Adipose tissue (tissue), 3 donors: Measurements from ENCODE around the gene ECT2. TPM values are rescaled to one million over a fixed set of nuclear protein-coding genes. Genes with fewer than 3 reads are reported as not detected.
"Not testable (repeated sequence)": the region's sequence is repeated elsewhere in the genome, so short reads cannot be mapped to it uniquely, and the experiment has no call there.

Experiments
- H3K27ac ChIP-seq: one replicate; pipeline ENCODE4 v1.5.1; 2013; ENCODE audit warnings: low read depth, low read length
- WGBS, 3 donors: extraction: QIAGEN DNeasy Blood & Tissue Kit; methylation state at CpG; one replicate each; pipeline ENCODE4 v1.1.7; 2013; 5-methylcytosine and 5-hydroxymethylcytosine counted together
- polyA plus RNA-seq, 3 donors: library from polyadenylated mRNA; stranded (reverse); fragments of 200-250 nt; gene quantifications; one replicate each; pipeline ENCODE4 v1.2.3, GENCODE V29; 2013
- donor health status: healthy with polysubstance abuse.
- donor health status: Bipolar disorder and iron deficiency.
- donor health status: healthy.

Gene ECT2
- polyA plus RNA-seq, 3 donors, result 1.4 to 5.7 (median 3.7) TPM

DNA sequence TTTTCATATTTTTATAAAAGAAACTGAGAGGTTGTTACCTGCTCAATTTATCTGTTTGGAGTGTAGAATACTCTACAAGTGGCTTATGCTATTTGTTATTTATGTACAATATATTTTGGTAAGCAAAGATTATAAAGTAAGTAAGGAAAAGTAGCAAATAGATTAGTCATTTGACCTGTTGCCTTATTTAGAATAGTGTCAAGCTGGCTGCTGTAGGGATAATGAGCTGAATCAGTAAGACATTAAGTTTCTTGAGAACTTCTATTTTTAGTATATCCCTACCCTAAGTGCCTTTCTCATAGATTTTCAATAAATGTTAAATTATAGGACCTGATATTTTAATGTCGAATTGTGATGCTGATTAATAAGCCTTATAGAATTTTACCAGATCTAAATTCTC is 37.2 kb downstream of the ECT2 start:
- H3K27ac ChIP-seq, result no peak overlapping the region
- WGBS, 3 donors, result 96 to 100% (median 98%) methylated on average over 1 of the region's 1 CpG

DNA sequence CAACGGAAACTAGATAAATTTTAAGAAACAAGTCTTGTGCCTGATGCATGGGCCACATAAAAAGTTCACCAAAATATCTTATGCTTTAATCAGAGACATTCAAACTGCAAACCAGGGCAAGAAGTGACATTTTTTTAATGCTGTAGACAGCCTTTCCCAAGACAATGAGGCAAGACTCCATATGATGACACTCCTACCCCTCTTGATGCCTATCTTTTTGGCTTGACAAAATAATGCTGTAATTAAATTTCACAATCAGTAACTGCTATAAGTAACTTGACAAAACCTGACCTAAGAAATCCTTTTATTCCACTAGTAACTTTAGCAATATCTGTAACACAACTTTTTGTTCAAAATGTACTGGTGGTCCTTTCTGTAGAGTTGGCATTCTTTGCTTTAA is 48.7 kb downstream of the ECT2 start:
- WGBS, 3 donors, result 86 to 96% (median 95%) methylated on average over 1 of the region's 1 CpG
- no peak overlapping the region for H3K27ac ChIP-seq

DNA sequence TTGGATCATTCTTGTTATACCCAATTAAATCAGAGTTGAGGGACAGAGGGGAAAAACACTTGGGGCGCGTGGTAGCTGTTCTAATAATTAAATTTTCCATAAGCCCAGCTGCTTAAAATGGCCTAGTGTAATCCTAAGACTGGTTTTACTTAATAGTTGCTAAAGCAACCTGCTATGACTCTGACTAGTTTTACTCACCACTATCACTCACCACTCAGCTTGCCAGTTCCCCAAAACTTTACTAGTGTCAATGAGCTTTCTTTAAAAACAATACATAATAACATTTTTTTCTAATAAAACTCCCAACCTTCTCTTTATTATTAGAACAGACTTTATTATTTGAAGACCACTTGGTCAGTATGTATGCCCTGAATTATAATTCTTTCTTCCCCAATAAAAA is 49.6 kb downstream of the ECT2 start:
- WGBS, 3 donors, result 98 to 100% (median 99%) methylated on average over 2 of the region's 2 CpGs

DNA sequence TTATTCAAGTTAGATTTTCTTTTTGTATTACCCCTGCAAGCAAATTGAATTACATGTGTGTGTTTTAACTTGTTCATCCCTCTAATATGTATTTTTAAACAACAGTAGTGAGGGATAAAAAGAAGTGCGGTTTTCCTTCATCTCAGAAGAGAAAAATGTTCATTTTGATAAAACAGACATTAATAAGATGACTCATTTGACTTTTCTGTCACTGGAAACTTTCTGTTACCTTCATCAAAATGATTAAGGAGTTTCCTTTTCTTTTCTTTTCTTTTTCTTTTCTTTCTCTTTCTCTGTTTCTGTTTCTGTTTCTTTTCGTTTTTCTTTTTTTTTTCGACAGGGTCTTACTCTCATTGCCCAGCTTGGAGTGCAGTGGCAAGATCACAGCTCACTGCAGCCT is 53.0 kb downstream of the ECT2 start:
- no peak overlapping the region for H3K27ac ChIP-seq
- 82 to 84% (median 82%) methylated on average over 3 of the region's 3 CpGs for WGBS, 3 donors

More for the DNA sequence above, 49.6 kb downstream of the ECT2 start:
- H3K27ac ChIP-seq, result no peak overlapping the region

DNA sequence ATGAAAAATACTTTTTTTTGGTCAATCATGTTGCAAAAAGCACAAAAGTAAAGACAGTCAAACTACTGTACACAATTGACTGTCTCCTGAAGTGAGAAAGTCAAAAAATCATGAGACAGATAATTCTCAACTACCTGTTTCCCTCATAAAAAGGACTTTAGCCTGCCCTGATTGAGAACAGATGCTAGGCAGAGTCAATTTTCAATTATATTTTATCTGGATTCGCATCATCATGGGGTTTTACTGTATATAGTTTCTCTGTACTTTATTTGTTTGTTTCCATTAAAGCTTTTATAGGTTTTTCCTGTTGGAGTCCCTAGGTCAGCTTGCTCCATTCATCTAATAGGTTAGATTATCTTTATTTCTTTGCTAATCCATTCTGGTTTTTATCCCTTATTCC is 53.8 kb downstream of the ECT2 start:
- no peak overlapping the region for H3K27ac ChIP-seq
- 92 to 99% (median 93%) methylated on average over 1 of the region's 1 CpG for WGBS, 3 donors

DNA sequence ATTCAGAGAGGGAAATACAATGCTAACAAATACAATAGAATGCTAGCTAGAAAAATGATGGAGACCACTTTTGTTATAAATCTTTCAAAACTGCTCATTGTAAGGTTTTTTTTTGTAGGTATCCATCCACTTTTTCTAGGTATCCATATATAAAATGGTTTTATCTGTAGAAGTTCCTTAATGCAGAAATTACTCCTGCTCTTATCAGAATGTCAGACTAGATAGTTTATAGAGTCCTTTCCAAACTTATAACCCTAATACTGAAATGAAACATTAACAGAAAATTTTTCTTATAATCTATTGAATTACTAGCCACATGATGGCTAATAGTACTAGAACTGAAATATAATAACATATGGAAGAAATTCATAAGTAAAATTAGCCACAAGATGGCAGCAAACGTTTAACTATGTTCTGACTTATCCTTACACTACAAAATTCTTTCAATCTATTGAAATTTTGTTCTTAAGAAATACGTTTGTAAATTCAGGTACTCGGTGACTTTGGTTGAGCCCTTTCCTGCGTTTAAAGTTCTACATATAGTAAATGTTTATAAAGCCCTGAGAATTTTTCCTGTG is 58.5 kb downstream of the ECT2 start:
- 54 to 58% (median 55%) methylated on average over 4 of the region's 4 CpGs for WGBS, 3 donors
- H3K27ac ChIP-seq, result no peak overlapping the region

DNA sequence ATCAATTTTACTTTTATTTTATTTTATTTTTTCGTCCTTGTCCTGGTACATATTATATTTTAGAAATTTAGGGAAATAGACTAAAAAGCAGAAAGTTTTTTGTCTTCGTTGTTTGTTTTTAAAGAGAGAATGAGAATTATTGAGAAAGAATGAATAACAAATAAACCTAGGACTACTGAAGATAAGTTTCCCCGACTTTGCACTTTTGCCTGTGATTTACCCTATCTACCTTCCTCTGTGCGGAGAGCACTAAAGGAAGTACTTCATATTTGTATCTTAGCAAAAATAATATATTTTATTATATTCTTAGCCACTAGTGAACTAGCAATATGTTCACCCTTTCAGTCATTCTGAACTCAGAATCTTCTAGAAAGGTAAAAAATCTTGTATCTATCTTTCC is 60.6 kb downstream of the ECT2 start:
- no peak overlapping the region for H3K27ac ChIP-seq
- WGBS, 3 donors, result 94 to 97% (median 95%) methylated on average over 4 of the region's 4 CpGs

DNA sequence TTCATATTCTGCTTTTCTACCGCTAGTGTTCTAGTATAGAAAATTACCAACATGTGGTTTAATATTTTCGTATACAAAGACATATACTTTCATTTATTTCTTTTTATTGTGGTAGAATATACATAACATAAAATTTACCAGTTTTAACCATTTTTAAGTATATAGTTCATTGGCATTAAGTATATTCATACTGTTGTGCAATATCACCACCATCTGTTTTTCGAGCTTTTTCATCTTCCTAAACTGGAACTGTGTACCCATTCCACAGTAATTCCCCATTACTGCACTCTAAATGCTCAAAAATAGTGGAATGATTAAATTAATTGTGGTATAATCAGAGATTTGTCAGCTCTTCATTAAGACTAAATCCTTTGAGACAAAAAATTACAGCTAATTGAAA is 62.9 kb downstream of the ECT2 start:
- no peak overlapping the region for H3K27ac ChIP-seq
- WGBS, 3 donors, result 95 to 97% (median 97%) methylated on average over 3 of the region's 3 CpGs

DNA sequence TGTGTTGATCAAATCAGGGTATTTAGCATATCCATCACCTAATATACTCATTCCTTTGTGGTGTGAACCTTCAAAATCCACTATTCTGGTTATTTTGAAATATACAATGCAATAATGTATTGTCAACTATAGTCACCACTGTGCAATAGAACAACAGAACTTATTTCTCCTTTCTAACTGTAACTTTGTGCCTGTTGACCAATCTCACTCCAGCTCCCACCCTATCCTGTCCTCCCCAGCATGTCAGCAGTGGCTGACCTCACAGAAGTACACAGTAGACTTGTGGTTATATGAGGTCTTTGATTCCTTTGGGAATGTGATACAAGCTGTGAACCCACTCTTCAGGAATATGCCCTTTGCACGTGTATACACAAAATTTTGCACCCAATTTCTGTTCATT is 64.2 kb downstream of the ECT2 start:
- H3K27ac ChIP-seq, result no peak overlapping the region
- WGBS, 3 donors, result 73 to 86% (median 86%) methylated on average over 1 of the region's 1 CpG

DNA sequence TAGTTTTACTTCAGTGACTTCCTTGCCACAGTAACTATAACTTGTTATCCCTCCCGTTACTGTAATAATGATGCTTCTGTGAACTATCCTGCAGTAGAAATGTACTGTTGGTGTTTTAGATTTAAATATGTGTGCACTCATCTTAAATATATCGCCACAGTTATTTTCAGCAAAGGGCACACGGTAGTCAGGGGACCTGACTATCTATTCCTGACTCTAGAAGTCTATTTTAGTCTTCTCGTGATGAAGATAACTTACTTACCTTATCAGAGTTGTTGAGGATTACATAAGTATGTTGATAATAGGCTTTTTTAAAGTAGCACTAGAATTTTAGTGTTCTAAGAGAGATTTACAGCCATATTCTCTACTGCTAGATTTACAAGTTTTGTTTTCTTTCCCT is 65.3 kb downstream of the ECT2 start:
- no peak overlapping the region for H3K27ac ChIP-seq
- 74 to 92% (median 90%) methylated on average over 4 of the region's 4 CpGs for WGBS, 3 donors

DNA sequence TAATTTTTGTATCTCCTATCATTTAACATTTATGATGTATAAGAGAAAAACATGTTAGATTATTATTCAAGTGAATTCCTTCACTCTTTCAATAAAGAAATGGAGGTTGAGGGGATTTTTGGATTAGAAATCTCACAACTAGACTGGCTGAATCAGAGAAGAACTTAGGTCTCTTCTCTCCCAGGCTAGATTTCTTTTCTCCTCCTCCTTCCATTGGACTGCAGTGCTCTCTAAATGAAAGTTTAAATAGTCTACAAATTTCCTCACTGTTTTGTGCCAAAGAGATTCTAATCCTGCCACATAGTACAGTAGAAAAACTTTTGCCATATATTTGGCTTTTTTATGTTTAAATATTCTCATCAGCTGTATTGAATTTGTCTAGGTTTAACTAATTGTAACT is 65.8 kb downstream of the ECT2 start:
- no peak overlapping the region for H3K27ac ChIP-seq

DNA sequence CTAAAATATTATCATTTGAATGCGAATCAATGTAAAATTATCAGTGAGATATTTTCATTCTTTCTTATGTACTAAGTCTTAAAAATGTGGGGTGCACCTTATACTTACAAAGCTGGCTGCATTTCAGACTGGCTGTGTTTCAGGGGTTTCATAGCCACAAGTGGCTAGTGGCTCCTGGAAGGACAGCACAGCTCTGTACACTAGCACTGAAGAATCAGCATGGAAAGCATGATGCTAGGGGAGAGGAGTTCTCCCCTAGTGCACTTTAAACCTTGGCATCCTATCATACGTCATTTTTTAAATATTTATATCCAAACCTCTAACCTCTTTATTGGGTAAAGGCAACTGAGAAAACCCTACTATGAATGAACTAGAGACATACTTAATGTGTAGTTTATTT is 66.4 kb downstream of the ECT2 start:
- no peak overlapping the region for H3K27ac ChIP-seq
- WGBS, 3 donors, result 89 to 96% (median 93%) methylated on average over 2 of the region's 2 CpGs

DNA sequence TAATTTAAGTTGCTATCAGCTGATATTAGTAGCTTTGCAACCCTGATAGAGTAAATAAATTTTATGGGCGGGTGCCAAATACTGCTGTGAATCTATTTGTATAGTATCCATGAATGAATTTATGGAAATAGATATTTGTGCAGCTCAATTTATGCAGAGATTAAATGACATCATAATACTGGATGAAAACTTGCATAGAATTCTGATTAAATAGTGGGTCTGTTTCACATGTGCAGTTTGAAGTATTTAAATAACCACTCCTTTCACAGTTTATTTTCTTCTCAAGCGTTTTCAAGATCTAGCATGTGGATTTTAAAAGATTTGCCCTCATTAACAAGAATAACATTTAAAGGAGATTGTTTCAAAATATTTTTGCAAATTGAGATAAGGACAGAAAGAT is 70.0 kb downstream of the ECT2 start:
- WGBS, 3 donors, result 46 to 49% (median 48%) methylated on average over 2 of the region's 2 CpGs
- H3K27ac ChIP-seq, result no peak overlapping the region

DNA sequence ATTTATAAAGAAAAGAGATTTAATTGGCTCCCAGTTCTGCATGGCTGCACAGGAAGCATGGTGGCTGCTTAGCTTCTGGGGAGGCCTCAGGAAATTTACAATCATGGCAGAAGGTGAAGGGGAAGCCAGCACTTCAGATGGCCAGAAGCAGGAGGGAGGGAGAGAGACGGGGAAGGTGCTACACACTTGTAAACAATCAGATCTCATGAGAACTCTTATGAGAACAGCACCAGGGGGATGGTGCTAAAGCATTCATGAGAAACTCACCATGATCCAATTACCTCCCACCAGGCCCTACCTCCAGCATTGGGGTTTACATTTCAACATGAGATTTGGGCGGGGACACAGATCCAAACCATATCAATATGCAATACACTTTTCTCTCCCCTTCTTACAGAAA is 73.7 kb downstream of the ECT2 start:
- 84 to 97% (median 91%) methylated on average over 2 of the region's 2 CpGs for WGBS, 3 donors
- H3K27ac ChIP-seq, result no peak overlapping the region

DNA sequence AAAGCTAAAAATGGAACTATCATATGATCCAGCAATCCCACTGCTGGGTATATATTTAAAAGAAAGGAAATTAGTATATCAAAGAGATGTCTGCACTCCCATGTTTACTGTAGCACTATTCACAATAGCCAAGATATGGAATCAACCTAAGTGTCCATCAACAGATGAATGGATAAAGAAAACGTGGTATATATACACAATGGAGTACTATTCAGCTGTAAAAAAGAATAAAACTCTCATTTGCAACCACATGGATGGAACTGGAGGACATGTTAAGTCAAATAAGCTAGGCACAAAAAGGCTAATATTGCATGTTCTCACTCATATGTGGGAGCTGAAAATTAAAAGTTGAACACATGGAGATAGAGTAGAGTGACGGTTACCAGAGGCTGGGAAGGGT is 76.7 kb downstream of the ECT2 start:
- 89 to 95% (median 90%) methylated on average over 2 of the region's 2 CpGs for WGBS, 3 donors
- H3K27ac ChIP-seq, result not testable (repeated sequence)

DNA sequence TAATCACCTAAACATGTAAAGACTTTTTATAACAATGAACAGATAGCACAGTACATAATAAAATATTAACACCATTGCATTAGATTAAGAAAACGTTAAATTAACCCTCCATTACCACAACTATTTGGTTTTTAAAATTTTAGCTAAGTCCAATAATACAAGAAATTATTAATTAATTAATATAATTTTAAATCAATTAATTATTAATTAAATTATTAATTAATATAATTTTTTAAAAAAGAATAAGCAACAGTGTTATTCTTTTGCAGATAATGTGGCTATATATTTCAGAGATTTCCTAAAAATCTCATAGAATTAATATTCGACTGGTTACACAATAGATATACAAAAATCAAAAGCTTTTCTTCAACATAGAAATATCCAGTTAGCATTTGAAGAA is 82.5 kb downstream of the ECT2 start:
- 83 to 94% (median 90%) methylated on average over 2 of the region's 2 CpGs for WGBS, 3 donors
- no peak overlapping the region for H3K27ac ChIP-seq

DNA sequence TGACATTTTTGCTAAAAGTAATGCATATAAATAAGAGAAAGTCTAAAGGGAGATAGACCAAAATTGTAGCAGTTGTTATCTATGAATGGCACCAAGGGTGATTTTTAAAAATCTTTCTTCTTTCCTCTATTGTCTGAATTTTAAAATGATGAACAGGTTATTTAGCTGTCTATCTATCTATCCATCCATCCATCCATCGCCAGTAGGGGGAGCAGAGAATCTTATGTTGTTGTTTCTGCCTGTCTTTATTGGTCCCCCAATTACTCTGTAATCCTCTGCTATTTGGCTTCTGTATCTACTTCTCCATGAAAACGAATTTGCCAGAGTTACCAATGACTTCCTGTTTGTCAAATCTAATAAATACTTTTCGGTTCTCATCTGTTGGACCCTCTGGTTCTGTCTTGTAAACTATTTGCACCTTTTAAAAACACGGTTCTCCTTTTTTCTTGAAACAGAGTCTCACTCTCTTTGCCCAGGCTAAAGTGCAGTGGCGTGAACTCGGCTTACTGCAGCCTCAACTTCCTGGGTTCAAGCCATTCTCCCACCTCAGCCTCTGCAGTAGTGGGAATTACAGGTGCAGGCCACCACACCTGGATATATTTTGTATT is 86.0 kb downstream of the ECT2 start:
- 44 to 46% (median 45%) methylated on average over 6 of the region's 6 CpGs for WGBS, 3 donors
- H3K27ac ChIP-seq, result no peak overlapping the region

DNA sequence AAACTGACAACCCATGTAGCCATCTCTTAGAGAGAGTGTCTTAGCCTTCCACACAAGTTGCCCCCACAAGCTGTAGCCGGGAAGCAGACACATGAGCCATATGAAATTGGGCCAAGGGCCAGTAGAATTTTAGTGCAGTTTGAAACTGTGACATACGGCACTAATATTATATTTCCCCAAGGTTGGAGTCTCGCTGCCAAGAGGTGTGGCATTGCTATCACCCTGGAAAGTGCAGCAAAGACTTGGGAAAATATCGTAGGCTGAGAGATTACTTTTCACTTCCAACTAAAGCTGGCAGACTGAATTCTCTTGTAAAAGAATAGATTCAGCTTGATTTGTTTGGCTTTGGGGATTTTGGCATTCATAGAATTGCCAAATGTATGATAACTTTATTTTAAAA is 89.2 kb downstream of the ECT2 start:
- H3K27ac ChIP-seq, result no peak overlapping the region
- WGBS, 3 donors, result 19 to 49% (median 43%) methylated on average over 4 of the region's 4 CpGs

DNA sequence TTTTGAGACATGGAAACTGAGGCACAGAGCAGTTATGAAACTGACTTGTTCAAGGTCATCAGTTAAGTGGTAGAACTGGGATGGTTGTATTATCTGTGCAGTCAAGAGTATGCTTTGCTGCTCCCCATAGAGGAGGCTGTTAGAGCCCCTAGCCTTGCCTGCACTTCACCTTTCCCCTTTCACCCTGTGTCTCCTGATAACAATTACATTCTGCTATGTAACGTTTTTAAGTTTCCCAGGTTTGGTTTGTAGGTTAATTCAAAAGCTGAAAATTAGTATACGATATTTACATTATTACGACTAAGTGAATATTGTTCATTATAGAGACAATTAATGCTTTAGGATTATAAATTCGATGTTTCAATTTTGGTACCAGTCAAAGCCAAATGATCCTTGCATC is 89.9 kb downstream of the ECT2 start:
- 73 to 83% (median 74%) methylated on average over 4 of the region's 4 CpGs for WGBS, 3 donors
- no peak overlapping the region for H3K27ac ChIP-seq

DNA sequence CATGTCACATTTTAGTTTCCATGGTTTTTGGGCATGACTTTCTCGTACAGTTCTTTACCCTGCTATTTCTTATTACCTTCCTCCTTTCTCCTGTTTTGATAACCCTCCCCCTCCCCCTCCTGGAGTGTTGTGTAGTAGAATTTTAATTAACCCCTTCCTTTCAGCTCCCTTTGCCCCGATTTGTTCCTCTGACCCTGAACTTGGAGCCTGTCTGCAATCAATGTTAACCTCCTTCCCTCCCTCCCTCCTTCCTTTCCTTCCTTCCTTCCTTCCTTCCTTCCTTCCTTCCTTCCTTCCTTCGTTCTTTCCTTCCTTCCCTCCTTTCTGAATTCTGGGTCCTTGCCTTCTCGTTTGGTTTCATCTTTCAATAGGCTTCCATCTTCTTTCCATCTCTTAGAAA is 90.4 kb downstream of the ECT2 start:
- 46 to 58% (median 52%) methylated on average over 4 of the region's 4 CpGs for WGBS, 3 donors
- H3K27ac ChIP-seq, result no peak overlapping the region

DNA sequence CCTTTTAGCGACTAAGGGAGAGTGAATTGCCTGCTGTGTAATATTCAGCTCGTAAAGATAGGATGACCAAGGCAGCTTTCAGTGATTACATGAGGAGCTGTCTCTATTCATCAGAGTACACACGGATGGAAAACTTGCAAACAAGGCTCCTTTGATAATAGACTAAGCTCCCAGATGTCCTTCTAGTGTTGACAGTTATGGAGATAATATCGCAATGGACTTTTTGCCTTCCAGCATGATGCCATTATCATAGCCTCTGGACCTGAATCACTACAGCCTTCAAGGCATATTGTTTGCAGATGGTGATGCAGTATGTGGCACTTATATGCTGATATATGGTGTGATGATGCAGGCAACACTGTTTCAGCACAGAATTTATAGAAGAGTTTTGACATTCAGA is 93.9 kb downstream of the ECT2 start:
- WGBS, 3 donors, result 78 to 84% (median 81%) methylated on average over 4 of the region's 4 CpGs
- H3K27ac ChIP-seq, result no peak overlapping the region
